ENCODE data around the gene GKN2. TPM values are rescaled to one million over a fixed set of nuclear protein-coding genes. Genes with fewer than 3 reads are reported as not detected.

The GKN2 gene
- total RNA-seq, 1 experiment from 2014 or later = not detected

GRCh38 chr2:68951899-68952298, 794 bp downstream of the GKN2 start:
- Histone ChIP-seq H3K4me3 (replicated peaks in 1 of 2; ENCODE audit: low read depth in 1 of 2, low read length in 2 of 2) (no peak overlapping the region), H3K9me3 (ENCODE audit: control insufficient read depth in 1 of 2, insufficient read depth in 1 of 2, low read depth in 1 of 2, low read length in 2 of 2) (no peaks in the 10 kb centered on the region), H3K9me2 (ENCODE audit: insufficient read depth) (no peaks in the 10 kb centered on the region), H3K79me2 (ENCODE audit: insufficient read depth, low read length) (no peaks in the 10 kb centered on the region), H3K27me3 (ENCODE audit: insufficient read depth, low read length) (no peaks in the 10 kb centered on the region), H2AFZ (ENCODE audit: low read depth, low read length, poor library complexity, severe bottlenecking) (no peak overlapping the region), H3K9ac (ENCODE audit: low read length) (no peak overlapping the region), H3K4me1 (ENCODE audit: control insufficient read depth in 1 of 2, insufficient read depth in 2 of 2, low read length in 2 of 2) (no peaks in the 10 kb centered on the region), H3K27ac (ENCODE audit: low read depth, low read length) (no peak overlapping the region), H4K20me1 (ENCODE audit: insufficient read depth) (no peaks in the 10 kb centered on the region), H3K4me2 (ENCODE audit: low read length) (no peak overlapping the region), H3K36me3 (ENCODE audit: control insufficient read depth in 1 of 2, insufficient read depth in 2 of 2, low read length in 2 of 2) (no peaks in the 10 kb centered on the region)
- ATAC-seq = no peak
- CTCF ChIA-PET = interaction anchor here (1.5 kb wide), 1 partner anchor 8 kb away, joined by 11 read pairs; no protein-coding TSS in a partner anchor
- RAD21 ChIA-PET (ENCODE audit: low non-redundant PET in 1 of 2, low total read pairs in 2 of 2, uncharacterized antibody in 2 of 2, unreplicated experiment in 2 of 2) = no interaction called here
- intact Hi-C loops (cut with micrococcal nuclease) = no loop called here
- TF ChIP-seq YY1 (IDR thresholded peaks at IDR 0.05; ENCODE audit: extremely low read depth, insufficient replicate concordance, low read depth, low read length) (no peak), CEBPB (IDR thresholded peaks at IDR 0.05; ENCODE audit: low read depth) (no peak), ZNF274 (IDR thresholded peaks at IDR 0.05; ENCODE audit: low read depth, low read length) (no peak), REST (IDR thresholded peaks at IDR 0.05; ENCODE audit: low read depth) (no peak), SIN3A (IDR thresholded peaks at IDR 0.05; ENCODE audit: low read depth) (no peak), POLR2AphosphoS5 (IDR thresholded peaks at IDR 0.05; ENCODE audit: low read depth, low read length) (no peak), EZH2 (IDR thresholded peaks at IDR 0.05) (no peak), CBX3 (IDR thresholded peaks at IDR 0.05; ENCODE audit: low read depth) (no peak), RAD21 (IDR thresholded peaks at IDR 0.05; ENCODE audit: low read depth) (no peak), EGR1 (IDR thresholded peaks at IDR 0.05; ENCODE audit: low read depth) (no peak), FOSL1 (IDR thresholded peaks at IDR 0.05; ENCODE audit: low read depth) (no peak), SRF (IDR thresholded peaks at IDR 0.05; ENCODE audit: low read depth) (no peak)
- POLR2A ChIA-PET = no interaction called here
- no peak for DNase-seq (ENCODE audit: low read depth, low spot score)
- no TSS peak for BruUV-seq (replicated peaks)
